Activated CD8-positive, alpha-beta T cell treated with anti-CD3 and anti-CD28 coated beads for 36 hours (primary cell): ENCODE measurements around the gene GPANK1. TPM values are rescaled to one million over a fixed set of nuclear protein-coding genes. Genes with fewer than 3 reads are reported as not detected.
A peak's percentile ranks its signal among the peaks of the same experiment; 100 is the strongest.

Source experiments
- ATAC-seq: fragments of 200-7000 bp; cut with Tn5 transposase; one replicate; pipeline ENCODE4 v1.10.0; 2021; ENCODE audit warnings: mild to moderate bottlenecking, moderate library complexity
- CTCF ChIA-PET: fragments of 350-600 bp; sonication (Branson Sonifier 250); formaldehyde crosslinking; loops from one replicate; lab custom pipeline; 2021; ENCODE audit warnings: antibody characterized with exemption; lab: Charles Lee
- POLR2A ChIA-PET: fragments of 350-600 bp; sonication (Branson Sonifier 250); formaldehyde crosslinking; loops from one replicate; lab custom pipeline; 2021; ENCODE audit warnings: antibody characterized with exemption; lab: Charles Lee
- DNase-seq: peaks from one replicate; pipeline ENCODE4 v3.0.0-alpha.2; 2020
- H3K27ac Mint-ChIP-seq: one replicate; pipeline ENCODE4 v1.8.0; 2021; ENCODE audit warnings: mild to moderate bottlenecking, mixed read lengths
- H3K27me3 Mint-ChIP-seq: one replicate; pipeline ENCODE4 v1.8.0; 2021; ENCODE audit warnings: mixed read lengths
- H3K36me3 Mint-ChIP-seq: one replicate; pipeline ENCODE4 v1.8.0; 2021; ENCODE audit warnings: low read depth, mixed read lengths
- H3K4me1 Mint-ChIP-seq: one replicate; pipeline ENCODE4 v1.8.0; 2021; ENCODE audit warnings: low read depth, mixed read lengths
- H3K4me3 Mint-ChIP-seq: one replicate; pipeline ENCODE4 v1.8.0; 2021; ENCODE audit warnings: mild to moderate bottlenecking, moderate library complexity, mixed read lengths
- H3K9me3 Mint-ChIP-seq: one replicate; pipeline ENCODE4 v1.8.0; 2021; ENCODE audit warnings: mixed read lengths
- CTCF ChIP-seq: fragments of 200-600 bp; IDR thresholded peaks from one replicate; pipeline ENCODE4 v1.8.0; 2022; ENCODE audit warnings: antibody characterized with exemption, mild to moderate bottlenecking
- intact Hi-C: fragments of 100-400 bp; cut with micrococcal nuclease; formaldehyde crosslinking; loops from one replicate; pipeline ENCODE4 v1.10.0; 2022
- total RNA-seq, 2 experiments: library from RNA; stranded (reverse); gene quantifications; one replicate each; pipeline ENCODE4 v1.2.3, GENCODE V29; 2021

The GPANK1 gene
- total RNA-seq, 2 experiments from 2014 or later, result 29.4 to 30.9 TPM

- no peaks in the 10 kb centered on the region for H3K4me1 Mint-ChIP-seq
- H3K27me3 Mint-ChIP-seq, result no peaks in the 10 kb centered on the region
- ATAC-seq (no peak), DNase-seq (no peak)
- H3K4me3 Mint-ChIP-seq, result no peak overlapping the region
- H3K27ac Mint-ChIP-seq, result no peak overlapping the region
- ChIA-PET POLR2A (interaction anchor here (11.4 kb wide), 1 partner anchor 8 kb away, joined by 235 read pairs; no protein-coding TSS in a partner anchor), CTCF (no interaction called here)
- peaks cover 63% of the 10 kb centered on the region for H3K36me3 Mint-ChIP-seq
- H3K9me3 Mint-ChIP-seq, result no peaks in the 10 kb centered on the region
- intact Hi-C loops, result no loop called here
- TF ChIP-seq CTCF, result no peak
Measured at GRCh38 chr6:31631681-31632278, 33.0 kb downstream of the GPANK1 start.

- no peaks in the 10 kb centered on the region for H3K4me1 Mint-ChIP-seq
- no peaks in the 10 kb centered on the region for H3K9me3 Mint-ChIP-seq
- DNase-seq, result no peak
- intact Hi-C loops, result no loop called here
- peaks cover 66% of the 10 kb centered on the region for H3K36me3 Mint-ChIP-seq
- H3K4me3 Mint-ChIP-seq, result no peak overlapping the region
- ChIA-PET POLR2A (interaction anchor here (11.4 kb wide), 1 partner anchor 9 kb away, joined by 235 read pairs; no protein-coding TSS in a partner anchor), CTCF (no interaction called here)
- H3K27ac Mint-ChIP-seq, result no peak overlapping the region
- no peak for TF ChIP-seq CTCF
- no peaks in the 10 kb centered on the region for H3K27me3 Mint-ChIP-seq
- no peak for ATAC-seq
Measured at GRCh38 chr6:31631209-31631608, 33.6 kb downstream of the GPANK1 start.

GRCh38 chr6:31630177-31630934 is 34.4 kb downstream of the GPANK1 start:
- intact Hi-C loops, result no loop called here
- ChIA-PET CTCF (no interaction called here), POLR2A (interaction anchor here (0.6 to 11.4 kb wide), 8 partner anchors 9 to 244 kb away, joined by 3 to 235 read pairs (median 4); partner anchors contain the start of gene TNF)
- ATAC-seq (no peak), DNase-seq (no peak)
- Mint-ChIP-seq H3K4me1 (peaks cover 2% of the 10 kb centered on the region), H3K36me3 (peaks cover 69% of the 10 kb centered on the region), H3K4me3 (no peak overlapping the region), H3K27ac (no peak overlapping the region), H3K27me3 (no peaks in the 10 kb centered on the region), H3K9me3 (no peaks in the 10 kb centered on the region)
- no peak for TF ChIP-seq CTCF

- intact Hi-C loops, result no loop called here
- POLR2A ChIA-PET, result interaction anchor here (1.7 to 11.4 kb wide), 2 partner anchors 11 to 42 kb away, joined by 4 to 235 read pairs; no protein-coding TSS in a partner anchor
- Mint-ChIP-seq H3K4me1 (peaks cover 7% of the 10 kb centered on the region), H3K36me3 (peaks cover 74% of the 10 kb centered on the region), H3K27me3 (no peaks in the 10 kb centered on the region), H3K27ac (peak overlapping the region; percentile 27), H3K9me3 (no peaks in the 10 kb centered on the region), H3K4me3 (no peak overlapping the region)
- CTCF ChIA-PET, result no interaction called here
- ATAC-seq (no peak), DNase-seq (no peak)
- no peak for TF ChIP-seq CTCF
Measured at GRCh38 chr6:31629014-31629413, 35.8 kb downstream of the GPANK1 start.
